Activated CD4-positive, alpha-beta T cell treated with anti-CD3 and anti-CD28 coated beads for 24 hours (primary cell): Measurements from ENCODE around the gene LRRC8A.
"Not testable (repeated sequence)": the region's sequence is repeated elsewhere in the genome, so short reads cannot be mapped to it uniquely, and the experiment has no call there.

Source experiments
- DNase-seq, 2 donors: peaks; one replicate each; pipeline ENCODE4 v3.0.0-alpha.2; 2020; ENCODE audit warnings: low read depth in 2 of 2

The LRRC8A gene

DNA sequence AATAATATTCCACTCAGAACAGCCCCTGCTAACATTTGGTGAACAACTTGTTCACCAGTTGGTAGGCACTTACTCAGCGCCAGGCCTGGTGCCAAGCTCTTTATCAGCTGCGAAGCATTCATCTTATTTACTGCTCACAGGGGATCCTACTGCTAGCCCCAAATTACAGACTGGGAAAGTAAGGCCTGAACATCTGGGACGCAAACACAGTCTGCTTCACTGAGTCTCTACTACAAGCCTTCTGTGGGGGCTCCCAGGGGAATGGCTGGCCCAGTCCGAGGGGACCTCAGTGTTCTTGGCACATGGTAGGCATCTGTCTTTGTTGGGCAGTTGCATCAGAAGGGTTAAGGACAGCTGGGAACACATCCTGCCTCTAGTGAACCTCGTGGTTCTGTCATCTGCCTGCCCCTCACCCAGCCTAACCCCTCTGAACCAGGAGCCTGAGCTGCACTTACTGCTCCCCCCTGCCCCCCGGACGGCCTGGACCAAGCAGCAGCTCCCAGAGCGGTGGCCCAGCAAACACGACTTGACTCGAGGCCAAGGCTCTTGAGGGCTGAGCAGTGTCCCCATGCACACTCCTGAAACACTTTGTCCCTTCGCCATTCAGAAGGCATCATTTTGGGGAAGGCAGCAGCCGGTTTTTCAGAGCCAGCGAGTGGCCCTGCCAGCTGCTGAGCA is 38.6 kb downstream of the LRRC8A start, which contains the start of gene PHYHD1:
Gene PHYHD1, plus strand, starts transcription at position 602 of the 678 bp plus-strand sequence. CDS start 1,342 bp downstream, outside the sequence.
- no peak for DNase-seq

DNA sequence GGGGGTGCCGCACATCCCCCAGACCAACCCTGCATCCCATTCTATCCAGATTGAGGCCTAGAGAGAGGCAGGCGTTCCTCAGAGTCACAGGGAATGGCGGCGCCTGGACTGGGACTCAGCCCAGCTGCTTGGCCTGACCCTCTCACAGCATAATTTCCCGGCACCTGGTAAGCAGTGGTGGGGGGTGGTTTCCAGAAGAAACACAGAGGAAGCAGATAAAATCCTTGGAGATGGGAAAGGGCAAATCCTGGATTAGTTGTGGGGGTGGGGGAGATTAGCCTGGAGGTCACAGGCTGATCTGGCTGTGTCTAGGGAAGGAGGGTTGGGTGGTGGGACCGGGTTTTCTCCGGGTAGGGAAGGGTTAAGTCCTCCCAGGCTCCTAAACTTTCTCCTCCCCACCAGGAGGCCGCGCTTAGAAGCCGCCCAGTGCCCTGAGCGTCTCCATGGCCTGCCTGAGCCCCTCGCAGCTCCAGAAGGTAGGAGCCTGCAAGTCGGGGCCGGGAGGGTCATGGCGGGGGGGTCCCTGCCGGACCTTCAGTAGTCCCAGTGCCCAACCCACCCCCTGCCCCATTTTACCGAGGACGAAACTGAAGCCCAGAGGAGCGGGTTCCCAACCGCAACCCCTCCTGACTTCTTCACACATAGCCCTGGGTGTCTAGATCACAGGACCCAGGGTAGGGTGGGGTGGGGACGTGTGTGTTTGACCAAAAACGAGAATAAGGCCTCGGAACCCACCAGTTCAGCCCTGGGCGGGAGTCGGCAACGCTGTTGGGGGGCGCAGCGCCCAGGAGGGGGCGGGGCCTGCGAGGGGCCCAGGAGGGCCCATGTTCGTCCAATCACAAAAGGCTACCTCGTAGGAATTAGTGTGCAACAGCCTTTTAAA is 40.2 kb downstream of the LRRC8A start:
- DNase-seq, result no peak

DNA sequence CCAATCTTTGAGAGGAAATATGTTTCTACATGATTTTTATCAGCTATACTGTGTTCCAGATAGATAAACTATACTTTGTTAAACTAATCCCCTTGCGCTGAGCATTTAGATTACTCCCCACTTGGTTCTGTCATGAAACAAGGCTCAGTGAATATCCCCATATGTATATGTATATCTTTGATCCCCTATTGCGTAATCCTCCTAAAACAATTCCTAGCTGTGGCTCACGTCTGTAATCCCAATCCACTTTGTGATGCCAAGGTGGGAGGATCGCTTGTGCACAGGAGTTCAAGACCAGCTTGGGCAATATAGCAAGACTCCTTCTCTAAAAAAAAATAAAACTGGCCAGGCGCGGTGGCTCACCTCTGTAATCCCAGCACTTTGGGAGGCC is 41.6 kb downstream of the LRRC8A start:
- DNase-seq, result no peak

DNA sequence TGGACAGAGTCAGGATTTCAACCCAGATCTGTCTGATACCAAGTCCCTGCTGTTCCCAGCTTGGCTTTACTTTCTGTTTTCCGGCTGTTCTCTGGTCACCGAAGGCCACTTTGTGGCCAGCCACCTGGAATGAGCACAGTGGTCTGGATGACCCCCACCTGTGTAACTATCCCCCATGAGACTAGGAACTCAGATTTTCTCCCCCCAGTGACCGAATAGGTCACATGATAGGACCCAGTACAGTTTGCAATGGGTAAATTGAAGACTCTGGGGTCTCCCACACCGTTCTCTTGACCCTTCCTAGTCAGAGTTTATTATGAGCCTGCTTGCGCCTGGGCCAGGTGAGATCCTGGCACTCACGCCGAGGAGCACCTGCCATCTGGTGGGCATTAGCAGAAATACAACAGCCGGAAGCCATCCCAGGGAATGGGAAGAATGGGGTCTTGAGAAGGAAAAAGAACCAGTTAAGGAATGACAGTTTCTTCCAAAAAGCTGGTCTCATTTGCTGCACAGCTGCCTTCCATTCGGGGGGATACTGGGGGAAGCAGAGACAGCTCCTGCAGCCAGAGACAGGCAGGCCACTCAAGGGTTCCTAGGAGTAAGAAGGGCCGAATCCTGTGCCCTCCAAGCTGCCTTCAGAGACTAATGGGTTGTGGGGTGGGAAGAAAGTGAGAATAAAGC is 45.9 kb downstream of the LRRC8A start:
- DNase-seq, result peak; percentile 27 to 33

DNA sequence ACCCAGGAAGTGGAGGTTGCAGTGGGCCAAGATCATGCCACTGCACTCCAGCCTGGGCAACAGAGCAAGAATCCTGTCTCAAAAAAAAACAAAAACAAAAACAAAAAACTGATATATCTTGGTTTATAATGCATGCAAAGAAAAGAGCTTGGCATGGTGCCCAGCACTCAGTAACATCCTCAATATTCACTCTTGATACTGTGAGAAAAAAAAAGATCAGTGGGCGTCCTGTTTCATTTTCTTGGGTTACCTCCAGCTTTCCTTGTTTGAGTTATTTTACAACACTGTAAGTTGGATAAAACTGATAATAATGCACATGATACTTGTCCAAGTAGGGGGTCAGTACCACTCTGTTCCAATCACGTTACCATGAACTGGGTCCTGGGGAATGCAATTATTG is 46.7 kb downstream of the LRRC8A start:
- DNase-seq, result no peak

DNA sequence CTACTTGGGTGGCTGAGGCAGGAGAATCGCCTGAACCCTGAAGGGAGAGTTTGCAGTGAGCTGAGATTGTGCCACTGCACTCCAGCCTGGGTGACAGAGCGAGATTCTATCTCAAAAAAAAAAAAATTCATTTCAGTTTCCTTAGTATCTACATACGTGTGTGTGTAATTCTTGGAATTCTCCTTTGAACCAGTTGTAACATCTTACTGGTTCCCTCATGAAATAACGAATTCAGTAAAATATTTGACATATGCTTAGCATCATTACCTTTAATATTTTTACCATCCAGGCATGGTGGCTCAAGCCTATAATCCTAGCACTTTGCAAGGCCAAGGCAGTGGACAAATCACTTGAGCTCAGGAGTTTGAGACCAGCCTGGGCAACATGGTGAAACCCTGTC is 47.6 kb downstream of the LRRC8A start:
- DNase-seq, result no peak

DNA sequence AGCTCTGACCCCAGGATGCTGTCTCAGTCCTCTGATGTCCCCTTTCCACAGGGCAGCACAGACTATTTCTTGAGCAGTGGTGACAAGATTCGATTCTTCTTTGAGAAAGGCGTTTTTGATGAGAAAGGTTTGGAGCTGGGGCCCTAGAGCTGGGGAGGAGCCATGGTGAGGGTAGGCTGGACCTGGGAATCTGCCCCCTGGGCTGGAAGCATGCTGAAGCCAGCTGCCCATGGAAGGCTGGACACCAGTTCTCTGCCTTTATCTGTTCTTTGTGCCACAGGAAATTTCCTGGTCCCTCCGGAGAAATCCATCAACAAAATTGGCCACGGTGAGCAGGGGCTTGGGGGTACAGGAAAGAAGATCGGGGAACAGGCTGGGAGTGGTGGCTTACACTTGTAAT is 51.8 kb downstream of the LRRC8A start:
- DNase-seq, result no peak

DNA sequence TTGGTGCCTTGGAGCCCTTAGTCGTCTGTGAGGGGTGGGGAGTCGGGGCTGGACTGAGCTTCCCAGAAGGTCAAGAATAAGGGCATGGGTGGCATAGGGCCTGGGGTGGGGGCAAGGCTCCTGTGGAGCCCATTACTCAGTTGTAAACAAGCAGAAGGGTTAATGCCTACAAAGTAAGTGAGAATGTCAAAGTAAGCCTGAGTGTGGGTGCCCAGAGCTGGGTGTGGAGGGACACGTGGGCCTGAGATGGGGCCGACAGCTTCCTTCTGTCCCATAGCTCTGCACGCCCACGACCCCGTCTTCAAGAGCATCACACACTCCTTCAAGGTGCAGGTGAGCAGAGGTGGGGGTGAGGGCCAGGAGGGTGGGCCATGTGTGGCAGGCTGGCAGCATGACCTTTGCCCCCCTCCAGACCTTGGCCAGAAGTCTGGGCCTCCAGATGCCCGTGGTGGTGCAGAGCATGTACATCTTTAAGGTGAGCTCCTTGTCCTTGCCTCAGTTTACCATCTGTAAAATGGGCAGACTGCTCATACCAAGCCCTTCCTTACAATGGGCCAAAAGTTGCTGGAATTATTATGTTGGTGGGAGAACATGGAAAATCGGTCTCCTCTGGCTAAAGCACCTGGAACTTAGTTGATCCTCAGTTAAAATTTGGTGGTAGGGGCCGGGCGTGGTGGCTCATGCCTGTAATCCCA is 54.4 kb downstream of the LRRC8A start:
- no peak for DNase-seq

DNA sequence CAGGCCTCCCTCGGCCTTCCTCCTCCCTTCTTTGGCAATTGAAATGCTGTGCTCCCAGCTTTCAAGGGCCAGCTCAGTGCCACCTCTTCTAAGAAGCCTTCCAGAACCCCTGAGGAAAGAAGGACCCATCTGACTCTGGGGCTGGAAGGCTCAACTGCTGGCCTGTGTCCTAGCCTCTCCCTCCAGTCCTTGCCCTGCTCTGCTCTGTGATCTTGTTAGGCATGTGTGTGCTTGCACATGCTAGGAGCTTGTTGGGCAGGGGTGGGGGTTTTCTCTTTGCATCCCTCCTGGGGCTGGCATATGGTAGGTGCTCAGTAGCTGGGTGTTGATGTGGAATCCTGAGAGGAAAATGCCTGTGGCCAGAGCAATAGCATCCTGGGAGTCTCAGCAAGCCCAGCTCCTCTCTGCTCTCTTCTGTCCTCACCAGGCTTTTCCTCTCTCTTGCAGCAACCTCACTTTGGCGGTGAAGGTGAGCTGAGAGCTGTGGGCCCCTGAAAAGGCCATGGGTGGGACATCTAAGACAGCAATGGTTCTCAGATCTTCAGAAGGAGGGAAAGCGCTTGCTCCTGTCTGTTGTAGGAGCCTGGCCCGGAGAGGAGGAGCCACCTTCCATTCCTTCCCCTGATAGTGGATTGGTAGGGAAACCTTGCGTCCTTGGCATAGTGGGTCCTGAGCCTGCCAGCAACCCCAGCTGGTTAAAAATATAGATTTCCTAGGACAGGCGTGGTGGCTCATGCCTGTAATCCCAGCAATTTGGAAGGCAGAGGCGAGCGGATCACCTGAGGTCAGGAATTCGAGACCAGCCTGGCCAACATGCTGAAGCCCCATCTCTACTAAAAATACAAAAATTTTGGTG is 55.6 kb downstream of the LRRC8A start:
- DNase-seq, result no peak

DNA sequence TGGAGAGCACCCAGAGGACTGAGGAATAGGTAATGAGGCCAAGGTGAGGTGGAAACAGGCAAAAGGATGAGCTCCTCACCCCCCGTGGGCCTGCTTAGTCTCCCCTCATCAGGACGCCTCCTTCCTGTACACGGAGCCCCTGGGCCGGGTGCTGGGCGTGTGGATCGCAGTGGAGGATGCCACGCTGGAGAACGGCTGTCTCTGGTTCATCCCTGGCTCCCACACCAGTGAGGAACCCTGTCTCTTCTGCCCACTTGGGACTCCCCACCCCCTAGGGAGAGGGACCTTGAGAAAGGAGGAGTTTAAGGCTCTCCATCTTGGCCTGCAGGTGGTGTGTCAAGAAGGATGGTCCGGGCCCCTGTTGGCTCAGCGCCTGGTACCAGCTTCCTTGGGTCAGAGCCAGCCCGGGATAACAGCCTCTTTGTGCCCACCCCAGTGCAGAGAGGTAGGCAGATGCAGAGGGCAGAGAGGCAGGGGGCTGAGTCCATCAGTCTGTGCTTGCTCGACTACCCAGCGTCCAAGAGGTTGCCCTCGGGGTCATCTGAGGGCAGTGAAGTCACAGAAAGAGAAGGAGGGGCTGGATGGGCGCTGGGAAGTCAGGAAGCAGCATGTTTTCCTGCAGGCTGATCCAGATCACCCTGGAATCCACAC is 58.5 kb downstream of the LRRC8A start:
- DNase-seq, result no peak

DNA sequence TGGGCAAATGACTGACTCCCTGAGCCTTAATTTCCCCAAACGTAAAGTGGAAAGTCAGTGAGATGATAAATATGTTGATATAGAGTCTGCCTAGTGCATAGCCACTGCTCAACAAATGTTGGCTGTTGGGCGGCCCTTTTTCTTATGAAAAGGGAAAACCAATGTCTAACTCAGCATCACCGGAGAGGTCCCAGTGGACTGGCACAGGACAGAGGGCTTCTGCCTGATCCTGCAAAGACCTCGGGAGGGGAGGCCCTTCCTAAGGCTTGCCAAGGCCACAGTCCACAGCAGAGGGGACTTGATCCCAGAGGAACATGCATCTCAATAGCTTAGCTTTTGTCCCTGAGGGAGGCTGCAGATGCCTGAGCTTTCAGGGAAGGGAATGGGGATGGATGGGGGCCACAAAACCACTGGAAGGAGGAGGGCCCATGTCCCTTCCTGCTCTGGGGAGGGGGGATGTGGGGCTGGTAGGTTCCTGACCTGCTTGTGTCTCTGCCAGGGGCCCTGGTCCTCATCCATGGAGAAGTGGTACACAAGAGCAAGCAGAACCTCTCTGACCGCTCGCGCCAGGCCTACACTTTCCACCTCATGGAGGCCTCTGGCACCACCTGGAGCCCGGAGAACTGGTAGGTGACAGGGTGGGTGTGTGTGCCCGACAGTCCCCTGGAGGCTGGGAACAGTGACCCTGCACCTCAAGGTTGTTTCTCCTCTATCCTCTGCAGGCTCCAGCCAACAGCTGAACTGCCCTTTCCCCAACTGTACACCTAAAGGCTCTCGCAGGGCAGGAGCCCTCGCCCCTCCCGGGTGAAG is 59.2 kb downstream of the LRRC8A start:
- no peak for DNase-seq

DNA sequence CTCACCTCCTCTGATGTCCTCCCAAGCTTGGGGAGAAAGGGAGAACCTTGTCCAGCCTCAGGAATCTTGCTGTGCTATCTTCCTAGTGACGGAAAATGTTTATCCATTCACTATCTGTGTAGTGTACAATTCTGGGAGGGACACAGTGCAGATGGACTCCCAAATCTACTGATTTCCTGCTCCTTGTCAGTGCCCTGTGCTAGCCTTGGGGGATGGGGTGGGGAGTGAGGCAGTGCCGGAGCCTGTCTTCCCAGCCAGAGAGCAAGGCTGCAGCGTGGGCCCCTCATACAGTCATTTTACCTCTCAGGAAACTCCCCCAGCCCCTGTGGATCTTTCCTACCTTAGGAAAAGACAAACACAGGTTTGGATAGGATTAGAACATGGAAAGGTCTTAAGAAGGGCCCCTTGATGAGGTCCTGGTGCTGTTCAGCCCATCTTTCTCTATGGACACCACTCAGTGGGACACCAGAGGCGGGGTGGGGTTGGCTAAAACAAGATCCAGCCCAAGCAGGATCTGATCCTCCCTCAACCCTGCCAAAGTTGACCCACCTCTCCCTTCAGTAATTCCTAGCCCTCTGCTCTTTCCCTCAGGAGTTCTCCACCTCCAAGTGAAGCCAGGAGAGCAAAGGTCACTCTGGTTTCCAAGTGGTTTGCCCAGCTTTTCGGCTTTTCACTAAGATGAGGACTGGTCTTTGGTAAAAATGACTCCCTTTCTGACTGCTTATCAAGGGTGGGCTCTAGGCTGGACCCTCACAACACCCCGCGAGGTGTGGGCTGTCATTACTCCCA is 62.1 kb downstream of the LRRC8A start:
- DNase-seq, result no peak

DNA sequence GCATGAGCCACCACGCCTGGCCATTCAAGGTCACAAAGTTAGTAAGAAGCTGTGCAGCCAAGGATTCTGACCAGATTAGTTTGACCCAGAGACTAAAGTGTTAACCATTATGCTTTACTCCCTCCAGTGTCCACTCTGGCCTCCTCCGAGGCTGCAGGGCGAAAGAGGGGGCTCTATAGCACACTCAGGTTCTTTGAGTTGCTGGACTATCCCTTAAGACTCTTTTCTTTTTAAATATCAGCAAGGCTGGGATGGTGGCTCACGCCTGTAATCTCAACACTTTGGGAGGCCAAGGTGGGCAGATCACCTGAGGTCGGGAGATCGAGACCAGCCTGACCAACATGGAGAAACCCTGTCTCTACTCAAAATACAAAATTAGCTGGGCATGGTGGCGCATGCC is 63.0 kb downstream of the LRRC8A start:
- DNase-seq, result not testable (repeated sequence)

DNA sequence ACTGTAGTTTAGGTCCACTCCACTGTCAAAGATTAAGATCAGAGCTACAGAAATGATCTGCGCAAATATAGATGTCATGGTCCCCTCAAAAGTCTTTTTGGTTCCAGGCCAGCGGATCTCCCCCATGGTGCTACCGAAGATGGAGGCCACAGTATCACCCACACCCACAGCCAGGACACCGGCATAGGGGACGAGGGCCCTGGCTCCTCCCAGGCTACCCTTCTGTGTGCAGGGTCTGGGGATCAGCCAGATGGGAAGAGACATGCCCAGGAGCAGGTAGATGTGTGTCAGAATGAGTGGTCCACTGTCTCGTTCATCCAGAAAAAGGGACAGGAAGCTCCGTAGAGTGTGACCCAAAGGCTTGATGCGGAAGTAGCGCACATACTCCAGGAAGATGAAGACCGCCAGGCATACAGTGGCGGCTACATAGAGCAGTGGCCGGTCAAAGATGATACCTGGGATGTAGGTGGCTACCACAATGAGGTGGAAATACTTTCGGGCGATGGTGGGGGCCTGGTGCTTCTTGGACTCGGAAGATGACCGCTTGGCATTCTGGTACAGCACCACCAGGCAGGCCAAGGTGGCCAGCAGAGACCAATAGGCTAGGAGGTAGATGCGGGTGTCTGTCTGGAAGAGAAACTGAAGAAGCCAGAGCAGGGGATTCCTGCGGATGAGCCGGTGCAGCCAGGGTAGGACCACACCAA is 64.0 kb downstream of the LRRC8A start:
- DNase-seq, result no peak

DNA sequence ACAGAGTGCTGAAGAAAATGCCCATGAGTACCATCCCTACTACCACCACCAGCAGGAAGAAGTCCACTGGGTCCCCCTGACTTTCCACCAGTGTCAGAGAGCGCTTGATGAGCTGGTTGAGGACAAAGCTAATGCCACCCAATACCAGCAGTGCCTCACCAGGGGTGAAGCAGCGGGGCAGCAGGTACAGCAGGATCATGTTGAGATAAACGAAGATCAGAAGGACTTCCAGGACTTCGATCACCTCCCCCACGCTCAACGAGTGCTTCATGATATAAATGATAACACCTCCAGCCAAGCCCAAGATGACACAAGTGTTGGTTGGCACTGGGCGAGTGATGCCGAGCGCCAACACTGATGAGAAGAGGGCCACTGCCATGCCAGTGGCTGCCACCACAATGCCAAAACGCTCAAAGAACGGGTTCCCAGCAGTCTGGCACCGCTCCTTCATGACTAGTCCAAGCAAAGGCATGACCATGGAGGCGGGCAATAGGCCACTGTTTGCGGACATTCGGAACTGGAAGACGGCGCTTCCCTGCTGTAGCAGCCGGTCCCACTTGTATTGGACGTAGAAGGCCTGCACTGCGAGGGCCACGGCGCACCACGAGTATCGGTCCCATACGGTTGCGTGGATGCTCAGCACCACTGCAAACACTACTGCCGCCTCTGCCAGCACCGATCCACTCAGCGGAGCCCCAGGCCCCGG is 64.8 kb downstream of the LRRC8A start:
- DNase-seq, result peak in 1 of 2 donors; percentile 6

DNA sequence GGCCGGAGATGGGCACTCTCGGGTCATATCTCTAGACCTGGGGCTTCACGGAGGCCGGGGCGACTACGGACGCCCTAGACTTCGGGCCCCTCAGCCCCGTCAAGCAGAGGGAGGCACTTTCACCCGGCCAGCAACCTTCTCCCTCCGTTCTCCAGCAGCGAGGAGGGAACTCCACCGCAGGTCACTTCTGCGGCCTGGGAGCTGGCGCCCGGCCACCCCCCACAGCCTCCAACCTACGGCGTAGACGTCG is 65.3 kb downstream of the LRRC8A start:
- no peak for DNase-seq

DNA sequence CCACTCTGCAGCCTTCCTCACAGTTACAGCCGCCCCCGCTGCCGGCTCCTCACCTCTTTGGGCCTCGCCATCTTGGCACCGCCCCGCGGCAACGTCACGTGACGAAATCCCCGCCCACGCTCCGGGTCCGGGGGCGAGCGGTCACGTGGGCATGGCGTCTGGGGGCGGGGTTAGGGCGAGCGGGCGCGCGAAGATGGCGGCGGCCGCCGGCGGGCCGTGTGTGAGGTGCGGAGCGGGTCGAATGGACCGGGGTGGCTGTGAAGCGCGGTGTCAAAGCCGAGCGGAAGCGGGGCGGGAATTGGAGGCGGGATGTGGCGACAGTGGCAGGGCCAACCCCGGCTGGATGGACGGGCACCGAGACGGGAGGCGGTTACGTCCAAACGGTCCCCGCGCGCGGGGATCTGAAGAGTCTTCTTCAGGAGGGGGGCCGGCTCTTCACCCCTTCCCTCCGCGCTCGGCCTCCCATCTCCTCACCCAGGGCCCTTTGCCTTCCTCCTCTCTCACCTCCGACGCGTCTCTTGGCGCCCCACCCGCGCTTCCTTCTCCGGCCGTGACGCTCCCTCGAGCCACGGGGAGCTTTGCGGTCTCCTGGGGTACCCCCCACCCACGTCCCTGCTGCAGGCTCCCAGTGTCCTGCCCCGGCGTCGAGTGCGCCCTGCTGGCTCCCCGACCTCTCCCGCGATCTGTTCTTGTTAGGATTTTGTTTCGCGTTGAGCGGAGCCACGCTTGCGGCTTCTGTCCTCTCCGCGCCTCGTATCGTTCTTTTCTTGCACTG is 65.8 kb downstream of the LRRC8A start, which contains the start of the genes DOLK and NUP188:
Gene DOLK, minus strand, starts transcription at position 77 of the 775 bp plus-strand sequence. CDS start 300 bp downstream, outside the sequence.
Gene NUP188, plus strand, starts transcription at position 173 of the 775 bp plus-strand sequence. Its CDS starts 21 bp downstream, at position 194.
- peak; percentile 99 to 100 for DNase-seq
